K562 (cell line): ENCODE measurements around the gene RAI14. TPM values are rescaled to one million over a fixed set of nuclear protein-coding genes. Genes with fewer than 3 reads are reported as not detected.

Experiments used
- ARID2 ChIP-seq: fragments of 450-650 bp; IDR thresholded peaks from 2 replicates; pipeline ENCODE4 v1.6.1; 2017; ENCODE audit warnings: antibody characterized with exemption, mild to moderate bottlenecking
- BACH1 ChIP-seq: fragments of 200-800 bp; sonication (Bioruptor generic); IDR thresholded peaks from 2 replicates; pipeline ENCODE4 v1.6.1; 2016; ENCODE audit warnings: missing genetic modification characterization, missing compliant biosample characterization
- CBFB ChIP-seq: sonication (generic); formaldehyde crosslinking; IDR thresholded peaks from 2 replicates; pipeline ENCODE4 v1.4.0; 2020; ENCODE audit warnings: mild to moderate bottlenecking, missing genetic modification reagents
- CHD2 ChIP-seq: IDR thresholded peaks from 2 replicates; pipeline ENCODE4 v1.6.1; 2011; ENCODE audit warnings: low read depth, low read length
- JUND ChIP-seq, 2 experiments: IDR thresholded peaks; 2 replicates in 1 of 2; 3 replicates in 1 of 2; pipeline ENCODE4 v1.6.1; 2011; ENCODE audit warnings: borderline replicate concordance in 2 of 2, low read depth in 2 of 2, low read length in 2 of 2, improper control_type of control experiment in 1 of 2, missing biosample characterization in 1 of 2, missing genetic modification characterization in 1 of 2, missing genetic modification reagents in 1 of 2
- PHB2 ChIP-seq: fragments of 450-650 bp; IDR thresholded peaks from 2 replicates; pipeline ENCODE4 v1.6.1; 2017; ENCODE audit warnings: low read depth
- TAL1 ChIP-seq: fragments of 450-650 bp; IDR thresholded peaks from 2 replicates; pipeline ENCODE4 v1.6.1; 2016; ENCODE audit warnings: mild to moderate bottlenecking
- ZNF175 ChIP-seq: fragments of 200-800 bp; sonication (Bioruptor generic); IDR thresholded peaks from 2 replicates; pipeline ENCODE4 v1.6.1; 2016; ENCODE audit warnings: low read depth, mild to moderate bottlenecking, missing genetic modification characterization, missing compliant biosample characterization
- ZNF583 ChIP-seq: fragments of 250-450 bp; sonication (Bioruptor Pico); IDR thresholded peaks from 2 replicates; pipeline ENCODE4 v1.4.0; 2020
- polyA plus RNA-seq, 8 experiments: library from polyadenylated mRNA; depleted of rRNA in 4 of 8; stranded (reverse) in 5 of 8; unstranded in 3 of 8; fragments of >200 nt; fragmentation: Nextera tagmentation in 2 of 8; fragmentation: Illumina TruSeq in 1 of 8; extraction: Ambion mirVana in 2 of 8; extraction: Trizol in 1 of 8; gene quantifications; 2 replicates each; pipeline versions ENCODE4 v1.2.1 to v1.2.3, GENCODE V29; 2011 to 2014; ENCODE audit warnings: inconsistent platforms in 1 of 8, missing spikeins in 1 of 8
- total RNA-seq, 7 experiments: library from RNA; depleted of rRNA in 6 of 7; stranded (reverse); fragments of >200 nt in 6 of 7; fragmentation: Illumina TruSeq in 2 of 7; extraction: Trizol in 2 of 7; gene quantifications; 2 replicates each; pipeline versions ENCODE4 v1.2.1 to v1.2.3, GENCODE V29; 2011 to 2021; ENCODE audit warnings: low replicate concordance in 1 of 7
- TF ChIP-seq, protein P1 (sequence below): fragments of 200-800 bp; sonication (Bioruptor generic); IDR thresholded peaks from 2 replicates; pipeline ENCODE4 v1.6.1; 2017; ENCODE audit warnings: missing genetic modification characterization, missing compliant biosample characterization
- TF ChIP-seq, protein P2 (sequence below): IDR thresholded peaks from 3 replicates; pipeline ENCODE4 v1.6.1; 2011; ENCODE audit warnings: borderline replicate concordance, mild to moderate bottlenecking; ENCODE audit not compliant: insufficient read length, insufficient read depth
- TF ChIP-seq, protein P3 (sequence below): sonication (generic); formaldehyde crosslinking; IDR thresholded peaks from 2 replicates; pipeline ENCODE4 v1.5.0; 2020; ENCODE audit warnings: missing genetic modification reagents

RAI14 gene
- total and polyA plus RNA-seq, 9 of the 15 experiments (the other 6 are each of a cell fraction or from before 2014, with no cell fraction given): 11.3 to 82.5 (median 34.8) TPM

DNA sequence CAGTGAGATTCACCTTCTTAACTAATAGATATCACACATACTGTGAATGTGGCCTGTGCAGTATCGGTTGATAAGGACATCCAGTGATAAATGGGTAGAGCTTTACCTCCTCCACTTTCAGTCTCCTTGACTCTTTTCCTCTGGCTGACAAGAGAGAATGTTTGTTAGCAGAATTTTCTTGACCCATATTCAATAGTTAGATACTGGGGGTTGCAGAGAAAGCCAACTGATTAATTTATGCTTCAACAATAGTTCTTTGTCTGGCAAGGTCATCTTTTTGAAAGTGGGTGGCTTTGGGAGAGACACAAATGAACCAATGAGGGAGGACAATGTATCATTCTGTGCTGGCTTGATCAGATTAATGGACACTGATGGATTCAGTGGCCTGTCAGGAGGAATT lies 213.1 kb downstream of the RAI14 start (continued):
- TF ChIP-seq PHB2 (no peak), CHD2 (no peak), BACH1 (tag) (no peak), ARID2 (no peak), ZNF175 (CRISPR knock-in tag) (no peak), TAL1 (0 out of 2 replicates have a peak, but pooled peaks have one; percentile 7), JUND (IDR thresholded peaks at IDR 0.05; ENCODE audit: borderline replicate concordance, low read depth, low read length) (no peak), JUND (tag; IDR thresholded peaks at IDR 0.05; ENCODE audit: borderline replicate concordance, low read depth, low read length) (no peak), CBFB (CRISPR knock-in tag) (no peak), ZNF583 (no peak)
- TF ChIP-seq, protein P1, sequence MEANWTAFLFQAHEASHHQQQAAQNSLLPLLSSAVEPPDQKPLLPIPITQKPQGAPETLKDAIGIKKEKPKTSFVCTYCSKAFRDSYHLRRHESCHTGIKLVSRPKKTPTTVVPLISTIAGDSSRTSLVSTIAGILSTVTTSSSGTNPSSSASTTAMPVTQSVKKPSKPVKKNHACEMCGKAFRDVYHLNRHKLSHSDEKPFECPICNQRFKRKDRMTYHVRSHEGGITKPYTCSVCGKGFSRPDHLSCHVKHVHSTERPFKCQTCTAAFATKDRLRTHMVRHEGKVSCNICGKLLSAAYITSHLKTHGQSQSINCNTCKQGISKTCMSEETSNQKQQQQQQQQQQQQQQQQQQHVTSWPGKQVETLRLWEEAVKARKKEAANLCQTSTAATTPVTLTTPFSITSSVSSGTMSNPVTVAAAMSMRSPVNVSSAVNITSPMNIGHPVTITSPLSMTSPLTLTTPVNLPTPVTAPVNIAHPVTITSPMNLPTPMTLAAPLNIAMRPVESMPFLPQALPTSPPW (CRISPR knock-in tag): no peak
- TF ChIP-seq, protein P2, sequence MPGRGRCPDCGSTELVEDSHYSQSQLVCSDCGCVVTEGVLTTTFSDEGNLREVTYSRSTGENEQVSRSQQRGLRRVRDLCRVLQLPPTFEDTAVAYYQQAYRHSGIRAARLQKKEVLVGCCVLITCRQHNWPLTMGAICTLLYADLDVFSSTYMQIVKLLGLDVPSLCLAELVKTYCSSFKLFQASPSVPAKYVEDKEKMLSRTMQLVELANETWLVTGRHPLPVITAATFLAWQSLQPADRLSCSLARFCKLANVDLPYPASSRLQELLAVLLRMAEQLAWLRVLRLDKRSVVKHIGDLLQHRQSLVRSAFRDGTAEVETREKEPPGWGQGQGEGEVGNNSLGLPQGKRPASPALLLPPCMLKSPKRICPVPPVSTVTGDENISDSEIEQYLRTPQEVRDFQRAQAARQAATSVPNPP: no peak
- TF ChIP-seq, protein P3, sequence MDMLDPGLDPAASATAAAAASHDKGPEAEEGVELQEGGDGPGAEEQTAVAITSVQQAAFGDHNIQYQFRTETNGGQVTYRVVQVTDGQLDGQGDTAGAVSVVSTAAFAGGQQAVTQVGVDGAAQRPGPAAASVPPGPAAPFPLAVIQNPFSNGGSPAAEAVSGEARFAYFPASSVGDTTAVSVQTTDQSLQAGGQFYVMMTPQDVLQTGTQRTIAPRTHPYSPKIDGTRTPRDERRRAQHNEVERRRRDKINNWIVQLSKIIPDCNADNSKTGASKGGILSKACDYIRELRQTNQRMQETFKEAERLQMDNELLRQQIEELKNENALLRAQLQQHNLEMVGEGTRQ: no peak
